Activated CD4-positive, alpha-beta memory T cell treated with anti-CD3 and anti-CD28 coated beads, Interleukin-2, amount 10 ng/mL, durations not matched to agents 7 days and 5 days (primary cell): Measurements from ENCODE around the gene IER5. TPM values are rescaled to one million over a fixed set of nuclear protein-coding genes. Genes with fewer than 3 reads are reported as not detected.

Experiments used
- CTCF ChIA-PET: fragments of 350-600 bp; sonication (Branson Sonifier 250); formaldehyde crosslinking; loops from one replicate; lab custom pipeline; 2021; ENCODE audit warnings: antibody characterized with exemption, inconsistent platforms; lab: Charles Lee
- POLR2A ChIA-PET: fragments of 350-600 bp; sonication (Branson Sonifier 250); formaldehyde crosslinking; loops from one replicate; lab custom pipeline; 2021; ENCODE audit warnings: antibody characterized with exemption; lab: Charles Lee
- DNase-seq: peaks from one replicate; pipeline ENCODE4 v3.0.0-alpha.2; 2020
- H3K27ac Mint-ChIP-seq: one replicate; pipeline ENCODE4 v1.8.0; 2021; ENCODE audit warnings: mild to moderate bottlenecking, mixed read lengths
- H3K27me3 Mint-ChIP-seq: one replicate; pipeline ENCODE4 v1.8.0; 2021; ENCODE audit warnings: mixed read lengths
- H3K36me3 Mint-ChIP-seq: one replicate; pipeline ENCODE4 v1.8.0; 2021; ENCODE audit warnings: low read depth, mixed read lengths
- H3K4me1 Mint-ChIP-seq: one replicate; pipeline ENCODE4 v1.8.0; 2021; ENCODE audit warnings: mixed read lengths
- H3K4me3 Mint-ChIP-seq: one replicate; pipeline ENCODE4 v1.8.0; 2021; ENCODE audit warnings: mild to moderate bottlenecking, mixed read lengths
- H3K9me3 Mint-ChIP-seq: one replicate; pipeline ENCODE4 v1.8.0; 2021; ENCODE audit warnings: mixed read lengths
- total RNA-seq, 2 experiments: library from RNA; stranded (reverse); gene quantifications; one replicate each; pipeline ENCODE4 v1.2.3, GENCODE V29; 2021

IER5 gene
- total RNA-seq, 2 experiments from 2014 or later, result 41.6 to 43.9 TPM

- CTCF ChIA-PET, result interaction anchor here (2.4 kb wide), 1 partner anchor 10 kb away, joined by 10 read pairs; no protein-coding TSS in a partner anchor
- Mint-ChIP-seq H3K4me1 (peaks cover 69% of the 10 kb centered on the region), H3K36me3 (no peaks in the 10 kb centered on the region), H3K9me3 (no peaks in the 10 kb centered on the region), H3K27me3 (no peaks in the 10 kb centered on the region), H3K27ac (no peak overlapping the region), H3K4me3 (no peak overlapping the region)
- no peak for DNase-seq
- POLR2A ChIA-PET, result interaction anchor here (1.1 to 7.0 kb wide), 3 partner anchors 10 to 32 kb away, joined by 4 to 48 read pairs (median 5); no protein-coding TSS in a partner anchor
These were observed 42.9 kb downstream of the IER5 start for GRCh38 chr1:181131255-181131941.

- H3K36me3 Mint-ChIP-seq, result no peaks in the 10 kb centered on the region
- peak overlapping the region; percentile 90 for H3K27ac Mint-ChIP-seq
- no peaks in the 10 kb centered on the region for H3K27me3 Mint-ChIP-seq
- ChIA-PET CTCF (interaction anchor here (2.4 kb wide), 1 partner anchor 8 kb away, joined by 10 read pairs; no protein-coding TSS in a partner anchor), POLR2A (interaction anchor here (1.2 to 13.6 kb wide), 4 partner anchors 26 to 111 kb away, joined by 3 to 322 read pairs (median 27); partner anchors contain the start of gene IER5)
- H3K9me3 Mint-ChIP-seq, result no peaks in the 10 kb centered on the region
- peaks cover 73% of the 10 kb centered on the region for H3K4me1 Mint-ChIP-seq
- no peak overlapping the region for H3K4me3 Mint-ChIP-seq
- DNase-seq, result no peak
These were observed 45.0 kb downstream of the IER5 start for GRCh38 chr1:181133441-181133951.

DNA sequence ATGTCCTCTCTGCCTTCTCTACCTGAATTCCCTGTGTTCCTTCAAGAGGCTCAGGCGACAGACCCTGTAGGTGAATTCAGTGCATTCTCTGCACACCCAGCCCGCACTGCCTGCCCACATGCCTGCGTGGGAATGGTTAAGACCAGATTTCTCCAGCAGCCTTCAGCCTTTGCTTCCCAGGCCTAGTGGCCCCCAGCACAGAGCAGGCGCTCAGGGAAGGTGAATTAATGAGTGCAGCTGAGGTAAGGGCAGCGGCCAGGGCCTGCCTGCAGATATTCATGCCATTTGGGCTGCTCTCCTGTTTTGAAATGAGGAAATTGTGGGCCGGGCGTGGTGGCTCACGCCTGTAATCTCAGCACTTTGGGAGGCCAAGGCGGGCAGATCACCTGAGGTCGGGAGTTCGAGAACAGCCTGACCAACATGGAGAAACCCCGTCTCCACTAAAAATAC is 45.5 kb downstream of the IER5 start:
- DNase-seq, result no peak
- Mint-ChIP-seq H3K36me3 (no peaks in the 10 kb centered on the region), H3K4me3 (peak overlapping the region; percentile 28), H3K9me3 (no peaks in the 10 kb centered on the region), H3K4me1 (peaks cover 74% of the 10 kb centered on the region), H3K27ac (peak overlapping the region; percentile 90), H3K27me3 (no peaks in the 10 kb centered on the region)
- ChIA-PET CTCF (interaction anchor here (0.7 to 2.7 kb wide), 3 partner anchors 43 to 101 kb away, joined by 3 to 12 read pairs (median 3); no protein-coding TSS in a partner anchor), POLR2A (interaction anchor here (1.2 to 13.6 kb wide), 4 partner anchors 29 to 112 kb away, joined by 5 to 322 read pairs (median 27); partner anchors contain the start of genes IER5 and MR1)

GRCh38 chr1:181134543-181135436 is 46.3 kb downstream of the IER5 start:
- DNase-seq, result peak; percentile 42
- peak overlapping the region; percentile 90 for H3K27ac Mint-ChIP-seq
- ChIA-PET CTCF (interaction anchor here (0.7 to 2.7 kb wide), 12 partner anchors 7 to 253 kb away, joined by 3 to 16 read pairs (median 5); no protein-coding TSS in a partner anchor), POLR2A (interaction anchor here (1.2 to 13.6 kb wide), 6 partner anchors 11 to 113 kb away, joined by 4 to 322 read pairs (median 6); partner anchors contain the start of genes IER5 and MR1)
- peak overlapping the region; percentile 25 for H3K4me3 Mint-ChIP-seq
- H3K9me3 Mint-ChIP-seq, result no peaks in the 10 kb centered on the region
- peaks cover 74% of the 10 kb centered on the region for H3K4me1 Mint-ChIP-seq
- H3K36me3 Mint-ChIP-seq, result no peaks in the 10 kb centered on the region
- H3K27me3 Mint-ChIP-seq, result no peaks in the 10 kb centered on the region

DNA sequence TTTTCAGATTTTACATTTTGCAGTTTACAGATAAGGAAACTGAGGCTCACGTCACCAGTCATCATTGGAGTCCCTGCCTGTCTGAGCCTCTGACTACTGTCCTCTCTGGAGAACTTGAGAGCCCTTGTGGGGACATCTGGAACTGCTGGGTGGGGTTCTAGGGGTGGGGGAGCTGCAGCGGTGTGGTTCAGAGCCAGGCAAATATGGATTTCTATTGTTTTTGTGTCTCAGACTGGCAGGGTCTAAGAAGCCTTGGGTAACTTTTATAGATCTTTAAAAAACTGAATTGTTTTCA is 46.9 kb downstream of the IER5 start:
- H3K27me3 Mint-ChIP-seq, result no peaks in the 10 kb centered on the region
- ChIA-PET CTCF (interaction anchor here (0.8 to 2.7 kb wide), 12 partner anchors 8 to 254 kb away, joined by 3 to 16 read pairs (median 5); no protein-coding TSS in a partner anchor), POLR2A (interaction anchor here (0.8 to 13.6 kb wide), 10 partner anchors 12 to 102 kb away, joined by 3 to 322 read pairs (median 4); partner anchors contain the start of genes IER5 and MR1)
- H3K9me3 Mint-ChIP-seq, result no peaks in the 10 kb centered on the region
- peak overlapping the region; percentile 90 for H3K27ac Mint-ChIP-seq
- H3K36me3 Mint-ChIP-seq, result no peaks in the 10 kb centered on the region
- no peak overlapping the region for H3K4me3 Mint-ChIP-seq
- DNase-seq, result no peak
- peaks cover 75% of the 10 kb centered on the region for H3K4me1 Mint-ChIP-seq

- H3K4me3 Mint-ChIP-seq, result no peak overlapping the region
- ChIA-PET POLR2A (interaction anchor here (0.6 to 13.6 kb wide), 12 partner anchors 13 to 122 kb away, joined by 3 to 322 read pairs (median 4); partner anchors contain the start of gene IER5), CTCF (interaction anchor here (0.8 to 2.7 kb wide), 13 partner anchors 9 to 254 kb away, joined by 3 to 16 read pairs (median 5); no protein-coding TSS in a partner anchor)
- H3K36me3 Mint-ChIP-seq, result no peaks in the 10 kb centered on the region
- peaks cover 77% of the 10 kb centered on the region for H3K4me1 Mint-ChIP-seq
- peak overlapping the region; percentile 90 for H3K27ac Mint-ChIP-seq
- no peak for DNase-seq
- no peaks in the 10 kb centered on the region for H3K9me3 Mint-ChIP-seq
- H3K27me3 Mint-ChIP-seq, result no peaks in the 10 kb centered on the region
These were observed 47.6 kb downstream of the IER5 start for GRCh38 chr1:181135815-181136737.

DNA sequence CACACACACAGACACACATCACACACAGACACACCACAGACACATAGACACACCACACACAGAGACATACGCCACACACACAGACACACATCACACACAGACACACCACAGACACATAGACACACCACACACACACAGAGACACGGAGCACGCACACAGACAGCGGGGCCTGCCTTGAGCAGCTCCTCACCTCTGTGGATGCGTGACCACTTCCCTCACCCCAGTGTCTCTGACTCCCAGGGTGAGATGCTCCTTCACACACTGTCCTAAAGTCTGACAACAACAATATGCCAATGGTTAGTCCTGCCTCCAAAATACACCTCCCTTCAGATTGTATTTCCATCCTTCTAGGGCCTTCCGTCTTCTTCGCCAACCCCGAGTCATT is 48.2 kb downstream of the IER5 start:
- Mint-ChIP-seq H3K27ac (peak overlapping the region; percentile 65), H3K36me3 (no peaks in the 10 kb centered on the region), H3K4me1 (peaks cover 81% of the 10 kb centered on the region), H3K27me3 (no peaks in the 10 kb centered on the region), H3K9me3 (no peaks in the 10 kb centered on the region), H3K4me3 (no peak overlapping the region)
- no peak for DNase-seq
- POLR2A ChIA-PET, result interaction anchor here (0.6 to 13.6 kb wide), 6 partner anchors 12 to 123 kb away, joined by 3 to 322 read pairs (median 5); partner anchors contain the start of gene IER5
- CTCF ChIA-PET, result interaction anchor here (1.1 to 2.7 kb wide), 4 partner anchors 13 to 98 kb away, joined by 3 to 16 read pairs (median 8); no protein-coding TSS in a partner anchor

- POLR2A ChIA-PET, result interaction anchor here (0.6 to 13.6 kb wide), 3 partner anchors 32 to 102 kb away, joined by 3 to 322 read pairs (median 48); partner anchors contain the start of gene IER5
- no peaks in the 10 kb centered on the region for H3K36me3 Mint-ChIP-seq
- peaks cover 86% of the 10 kb centered on the region for H3K4me1 Mint-ChIP-seq
- no peaks in the 10 kb centered on the region for H3K27me3 Mint-ChIP-seq
- no peaks in the 10 kb centered on the region for H3K9me3 Mint-ChIP-seq
- no peak overlapping the region for H3K27ac Mint-ChIP-seq
- H3K4me3 Mint-ChIP-seq, result no peak overlapping the region
- no peak for DNase-seq
- CTCF ChIA-PET, result interaction anchor here (2.1 to 8.1 kb wide), 2 partner anchors 32 to 101 kb away, joined by 16 to 149 read pairs; partner anchors contain the start of gene MR1
These were observed 48.8 kb downstream of the IER5 start for GRCh38 chr1:181137217-181137743.

DNA sequence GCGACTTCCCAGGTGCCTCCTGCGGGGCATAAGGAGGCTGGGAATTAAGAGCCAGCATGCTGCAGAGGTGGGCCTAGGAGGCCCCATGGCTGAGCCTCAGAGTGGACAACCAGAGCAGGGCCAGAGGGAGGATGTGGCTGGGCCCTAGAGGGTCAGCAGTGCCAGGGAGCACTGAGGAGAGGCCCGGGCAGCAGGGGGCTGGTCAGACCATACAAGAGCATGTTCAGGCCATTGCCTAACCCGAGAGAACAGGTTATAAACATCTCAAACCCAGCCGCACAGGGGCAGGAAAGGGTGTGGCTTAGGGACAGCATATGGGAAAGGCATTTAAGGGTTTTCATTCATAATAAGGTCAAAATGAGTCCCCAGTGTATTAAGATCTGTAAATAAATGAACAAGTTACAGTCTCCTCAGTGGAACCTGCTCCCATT is 51.1 kb downstream of the IER5 start:
- ChIA-PET CTCF (interaction anchor here (1.8 to 8.1 kb wide), 8 partner anchors 12 to 117 kb away, joined by 4 to 149 read pairs (median 35); partner anchors contain the start of genes IER5, MR1 and STX6), POLR2A (interaction anchor here (0.7 to 13.6 kb wide), 7 partner anchors 10 to 102 kb away, joined by 3 to 322 read pairs (median 16); partner anchors contain the start of gene IER5)
- Mint-ChIP-seq H3K4me1 (peaks cover 84% of the 10 kb centered on the region), H3K27ac (peak overlapping the region; percentile 26), H3K36me3 (no peaks in the 10 kb centered on the region), H3K27me3 (peaks cover 12% of the 10 kb centered on the region), H3K4me3 (no peak overlapping the region), H3K9me3 (no peaks in the 10 kb centered on the region)
- no peak for DNase-seq

DNA sequence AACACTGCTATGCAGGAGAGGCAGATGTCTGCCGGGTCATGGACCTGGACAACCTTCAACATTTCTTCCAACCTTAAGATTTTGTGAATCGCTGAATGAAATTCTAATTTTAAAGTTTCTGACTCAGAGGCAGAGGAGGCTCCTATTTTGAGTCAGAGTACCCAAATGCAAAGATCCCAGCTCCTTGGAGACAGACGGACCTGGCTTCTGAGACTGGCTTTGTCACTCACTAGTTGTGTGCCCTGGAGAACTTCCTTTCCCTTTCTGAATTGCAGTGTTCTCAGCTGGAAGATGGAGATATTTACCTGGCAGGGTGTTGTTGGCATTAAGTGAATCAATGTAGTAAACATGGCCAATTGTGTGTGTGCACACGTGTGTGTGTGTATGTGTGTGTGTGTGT is 51.9 kb downstream of the IER5 start:
- CTCF ChIA-PET, result interaction anchor here (1.9 to 8.1 kb wide), 14 partner anchors 8 to 278 kb away, joined by 6 to 149 read pairs (median 28); partner anchors contain the start of genes IER5, MR1 and STX6
- H3K9me3 Mint-ChIP-seq, result no peaks in the 10 kb centered on the region
- H3K27me3 Mint-ChIP-seq, result peaks cover 13% of the 10 kb centered on the region
- no peaks in the 10 kb centered on the region for H3K36me3 Mint-ChIP-seq
- peaks cover 76% of the 10 kb centered on the region for H3K4me1 Mint-ChIP-seq
- POLR2A ChIA-PET, result interaction anchor here (1.1 to 13.6 kb wide), 15 partner anchors 8 to 508 kb away, joined by 3 to 322 read pairs (median 13); partner anchors contain the start of genes IER5, MR1 and STX6
- no peak overlapping the region for H3K4me3 Mint-ChIP-seq
- DNase-seq, result no peak
- peak overlapping the region; percentile 69 for H3K27ac Mint-ChIP-seq
